ENCODE measurements around the gene NDUFAF7.

DNA sequence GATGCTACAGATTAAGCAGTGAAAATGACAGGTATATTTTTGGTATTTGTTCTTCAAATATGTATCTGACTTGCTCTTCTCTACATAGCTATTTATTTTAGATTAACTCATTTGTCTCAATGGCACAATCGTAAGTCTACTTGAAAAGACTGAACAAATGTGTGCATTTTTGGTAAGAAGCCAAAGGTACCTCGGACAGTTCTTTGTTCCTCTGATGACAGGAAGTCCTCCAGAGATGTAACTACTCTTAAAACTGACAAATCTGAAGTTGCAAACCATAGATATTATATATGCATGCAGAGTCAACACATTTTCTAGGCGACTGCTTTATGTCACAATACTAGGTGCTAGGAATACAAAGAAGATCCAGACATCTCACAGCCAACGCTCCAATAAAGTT, 36.7 kb downstream of the NDUFAF7 start:
- no peak for TF ChIP-seq RCOR1 (conservative IDR thresholded peaks at IDR 0.05; ENCODE audit: low read depth, low read length)
- TF ChIP-seq, protein P1, sequence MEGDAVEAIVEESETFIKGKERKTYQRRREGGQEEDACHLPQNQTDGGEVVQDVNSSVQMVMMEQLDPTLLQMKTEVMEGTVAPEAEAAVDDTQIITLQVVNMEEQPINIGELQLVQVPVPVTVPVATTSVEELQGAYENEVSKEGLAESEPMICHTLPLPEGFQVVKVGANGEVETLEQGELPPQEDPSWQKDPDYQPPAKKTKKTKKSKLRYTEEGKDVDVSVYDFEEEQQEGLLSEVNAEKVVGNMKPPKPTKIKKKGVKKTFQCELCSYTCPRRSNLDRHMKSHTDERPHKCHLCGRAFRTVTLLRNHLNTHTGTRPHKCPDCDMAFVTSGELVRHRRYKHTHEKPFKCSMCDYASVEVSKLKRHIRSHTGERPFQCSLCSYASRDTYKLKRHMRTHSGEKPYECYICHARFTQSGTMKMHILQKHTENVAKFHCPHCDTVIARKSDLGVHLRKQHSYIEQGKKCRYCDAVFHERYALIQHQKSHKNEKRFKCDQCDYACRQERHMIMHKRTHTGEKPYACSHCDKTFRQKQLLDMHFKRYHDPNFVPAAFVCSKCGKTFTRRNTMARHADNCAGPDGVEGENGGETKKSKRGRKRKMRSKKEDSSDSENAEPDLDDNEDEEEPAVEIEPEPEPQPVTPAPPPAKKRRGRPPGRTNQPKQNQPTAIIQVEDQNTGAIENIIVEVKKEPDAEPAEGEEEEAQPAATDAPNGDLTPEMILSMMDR (IDR thresholded peaks at IDR 0.05 in 2 of 3, conservative IDR thresholded peaks at IDR 0.05 in 1 of 3; ENCODE audit: control insufficient read depth in 2 of 3, extremely low read depth in 1 of 3, insufficient read depth in 1 of 3, low read depth in 3 of 3, low read length in 3 of 3) = no peak
- TF ChIP-seq CBFB (IDR thresholded peaks at IDR 0.05; ENCODE audit: low read depth) = no peak
- TF ChIP-seq, protein P2, sequence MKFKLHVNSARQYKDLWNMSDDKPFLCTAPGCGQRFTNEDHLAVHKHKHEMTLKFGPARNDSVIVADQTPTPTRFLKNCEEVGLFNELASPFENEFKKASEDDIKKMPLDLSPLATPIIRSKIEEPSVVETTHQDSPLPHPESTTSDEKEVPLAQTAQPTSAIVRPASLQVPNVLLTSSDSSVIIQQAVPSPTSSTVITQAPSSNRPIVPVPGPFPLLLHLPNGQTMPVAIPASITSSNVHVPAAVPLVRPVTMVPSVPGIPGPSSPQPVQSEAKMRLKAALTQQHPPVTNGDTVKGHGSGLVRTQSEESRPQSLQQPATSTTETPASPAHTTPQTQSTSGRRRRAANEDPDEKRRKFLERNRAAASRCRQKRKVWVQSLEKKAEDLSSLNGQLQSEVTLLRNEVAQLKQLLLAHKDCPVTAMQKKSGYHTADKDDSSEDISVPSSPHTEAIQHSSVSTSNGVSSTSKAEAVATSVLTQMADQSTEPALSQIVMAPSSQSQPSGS (IDR thresholded peaks at IDR 0.05; ENCODE audit: low read length) = no peak
- no peak for TF ChIP-seq MTA3 (IDR thresholded peaks at IDR 0.05; ENCODE audit: borderline replicate concordance, low read length)
- no peak for TF ChIP-seq ZNF274 (IDR thresholded peaks at IDR 0.05; ENCODE audit: insufficient read depth, insufficient read length)
- TF ChIP-seq FOXM1 (IDR thresholded peaks at IDR 0.05; ENCODE audit: low read depth, low read length) = no peak
- no peak for TF ChIP-seq SREBF2 (IDR thresholded peaks at IDR 0.05; ENCODE audit: low read length)
- no peak for TF ChIP-seq SMC3 (IDR thresholded peaks at IDR 0.05; ENCODE audit: borderline replicate concordance, low read length)
